A172 (cell line): ENCODE results near the gene NXF3. TPM values are rescaled to one million over a fixed set of nuclear protein-coding genes. Genes with fewer than 3 reads are reported as not detected.
"Not testable (repeated sequence)": the region's sequence is repeated elsewhere in the genome, so short reads cannot be mapped to it uniquely, and the experiment has no call there.

ENCODE experiments used
- DNase-seq: peaks from one replicate; pipeline ENCODE4 v3.0.0-alpha.2; 2015; ENCODE audit warnings: low spot score
- total RNA-seq: library from RNA; depleted of rRNA; stranded (reverse); fragments of >200 nt; shearing (Covaris generic); gene quantifications from 2 replicates; pipeline ENCODE4 v1.2.3, GENCODE V29; 2014; rRNA removed

The NXF3 gene, protein sequence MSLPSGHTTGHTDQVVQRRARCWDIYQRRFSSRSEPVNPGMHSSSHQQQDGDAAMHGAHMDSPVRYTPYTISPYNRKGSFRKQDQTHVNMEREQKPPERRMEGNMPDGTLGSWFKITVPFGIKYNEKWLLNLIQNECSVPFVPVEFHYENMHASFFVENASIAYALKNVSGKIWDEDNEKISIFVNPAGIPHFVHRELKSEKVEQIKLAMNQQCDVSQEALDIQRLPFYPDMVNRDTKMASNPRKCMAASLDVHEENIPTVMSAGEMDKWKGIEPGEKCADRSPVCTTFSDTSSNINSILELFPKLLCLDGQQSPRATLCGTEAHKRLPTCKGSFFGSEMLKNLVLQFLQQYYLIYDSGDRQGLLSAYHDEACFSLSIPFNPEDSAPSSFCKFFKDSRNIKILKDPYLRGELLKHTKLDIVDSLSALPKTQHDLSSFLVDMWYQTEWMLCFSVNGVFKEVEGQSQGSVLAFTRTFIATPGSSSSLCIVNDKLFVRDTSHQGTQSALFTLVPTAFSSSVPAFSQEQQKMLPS
- 0.38 and 1.6 TPM in 2 replicates for total RNA-seq

DNA sequence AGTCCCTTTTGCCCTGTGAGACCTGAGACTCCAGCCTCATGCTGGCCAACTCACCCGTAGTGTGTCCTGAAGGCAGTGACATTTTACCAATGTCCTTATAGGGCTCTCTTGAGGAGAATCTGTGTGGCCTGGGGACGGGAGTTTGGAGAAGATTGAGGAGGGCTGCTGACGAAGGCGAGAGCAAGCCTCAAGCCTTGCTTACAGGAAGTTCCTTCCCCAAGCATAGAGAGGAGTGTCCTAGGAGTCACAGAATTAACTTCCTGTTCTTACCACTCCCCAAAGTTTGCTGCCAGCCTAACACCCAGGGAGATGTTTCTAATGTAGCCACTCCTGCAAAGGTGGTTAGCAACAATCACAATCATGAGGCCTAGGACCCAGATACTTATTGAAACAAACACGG, at the start of gene NXF3:
Gene NXF3, minus strand, starts transcription at position 202 of the 400 bp plus-strand sequence. Its CDS starts 120 bp downstream, at position 82.
- no peak for DNase-seq

DNA sequence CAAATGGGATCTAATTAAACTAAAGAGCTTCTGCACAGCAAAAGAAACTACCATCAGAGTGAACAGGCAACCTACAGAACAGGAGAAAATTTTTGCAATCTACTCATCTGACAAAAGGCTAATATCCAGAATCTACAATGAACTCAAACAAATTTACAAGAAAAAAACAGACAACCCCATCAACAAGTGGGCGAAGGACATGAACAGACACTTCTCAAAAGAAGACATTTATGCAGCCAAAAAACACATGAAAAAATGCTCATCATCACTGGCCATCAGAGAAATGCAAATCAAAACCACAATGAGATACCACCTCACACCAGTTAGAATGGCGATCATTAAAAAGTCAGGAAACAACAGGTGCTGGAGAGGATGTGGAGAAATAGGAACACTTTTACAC, 43.6 kb upstream of the NXF3 start:
- DNase-seq = not testable (repeated sequence)

DNA sequence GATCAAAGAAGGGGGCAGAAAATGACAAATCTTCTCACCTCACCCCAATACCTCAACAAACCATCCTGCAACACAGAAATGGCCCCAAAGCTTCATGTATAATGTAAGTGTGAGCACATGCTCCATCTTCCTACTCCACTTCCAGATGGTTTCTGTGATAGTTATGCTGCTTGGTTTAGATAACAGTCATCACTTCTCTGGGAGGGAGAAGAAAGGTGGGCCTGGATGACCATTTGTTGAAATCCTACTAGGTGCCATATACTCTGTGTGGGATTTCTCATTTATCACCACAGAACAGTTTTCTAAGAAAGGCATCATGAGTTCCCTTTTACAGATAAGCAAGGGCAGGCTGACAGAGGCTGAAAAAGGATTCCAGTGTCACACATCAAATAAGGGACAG, 31.3 kb upstream of the NXF3 start:
- DNase-seq = no peak

DNA sequence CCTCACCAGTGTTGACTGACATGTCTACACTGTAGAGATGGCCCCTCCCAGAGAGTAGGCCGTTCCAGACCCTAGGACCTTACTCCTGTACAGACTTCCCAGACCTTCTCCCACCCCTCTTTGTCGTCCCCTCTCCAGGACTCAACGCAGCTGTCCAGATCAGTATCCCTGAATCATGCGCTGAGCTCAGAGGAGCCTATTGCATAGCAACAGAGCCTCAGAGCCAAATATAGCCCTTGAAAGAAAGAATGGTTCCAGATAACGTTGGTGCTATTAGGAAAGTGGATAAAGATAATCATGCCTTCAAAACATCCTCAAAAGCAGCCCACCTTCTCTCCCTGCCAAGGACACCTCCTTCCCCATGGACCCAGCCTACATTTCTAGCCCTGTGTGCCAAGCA, 27.8 kb upstream of the NXF3 start:
- DNase-seq = no peak

DNA sequence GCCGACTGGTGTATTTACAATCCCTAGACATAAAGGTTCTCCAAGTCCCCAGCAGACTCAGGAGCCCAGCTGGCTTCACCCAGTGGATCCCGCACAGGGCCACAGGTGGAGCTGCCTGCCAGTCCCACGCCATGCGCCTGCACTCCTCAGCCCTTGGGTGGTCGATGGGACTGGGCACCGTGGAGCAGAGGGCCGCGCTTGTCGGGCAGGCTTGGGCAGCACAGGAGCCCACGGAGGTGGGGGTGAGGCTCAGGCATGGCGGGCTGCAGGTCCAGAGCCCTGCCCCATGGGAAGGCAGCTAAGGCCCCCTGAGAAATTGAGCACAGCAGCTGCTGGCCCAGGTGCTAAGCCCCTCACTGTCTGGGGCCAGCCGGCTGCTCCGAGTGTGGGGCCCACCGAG, 24.0 kb upstream of the NXF3 start:
- not testable (repeated sequence) for DNase-seq

DNA sequence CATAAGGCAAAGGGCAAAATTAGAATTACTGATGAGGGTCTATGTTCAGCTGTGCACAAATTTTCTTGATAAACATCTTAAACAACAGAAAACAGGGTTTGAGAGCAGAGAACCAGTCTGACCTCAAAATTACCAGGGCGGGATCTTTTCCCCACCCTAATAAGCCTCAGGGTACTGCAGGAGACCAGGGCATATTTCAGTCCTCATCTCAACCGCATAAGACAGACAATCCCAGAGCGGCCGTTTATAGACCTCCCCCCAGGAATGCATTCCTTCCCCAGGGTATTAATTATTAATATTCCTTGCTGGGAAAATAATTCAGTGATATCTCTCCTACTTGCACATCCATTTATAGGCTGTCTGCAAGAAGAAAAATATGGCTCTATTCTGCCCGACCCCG, 16.6 kb upstream of the NXF3 start:
- not testable (repeated sequence) for DNase-seq

DNA sequence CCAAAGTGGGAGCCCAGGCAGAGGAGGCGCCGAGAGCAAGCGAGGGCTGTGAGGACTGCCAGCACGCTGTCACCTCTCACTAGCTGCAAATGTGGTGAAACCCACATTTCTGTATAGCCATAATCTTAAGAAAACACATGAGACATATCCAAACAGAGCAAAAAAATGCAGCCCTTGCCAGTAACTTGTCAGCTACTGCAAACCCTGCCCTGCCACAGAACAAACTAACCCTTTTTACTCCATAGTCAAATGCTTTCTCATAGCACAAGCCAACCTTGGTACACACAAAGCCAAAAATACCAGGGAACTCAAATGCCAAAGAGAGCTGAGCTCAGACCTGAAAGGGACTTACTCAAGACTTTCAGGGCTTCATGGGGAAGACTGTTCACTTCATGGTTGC, 14.9 kb upstream of the NXF3 start:
- no peak for DNase-seq

DNA sequence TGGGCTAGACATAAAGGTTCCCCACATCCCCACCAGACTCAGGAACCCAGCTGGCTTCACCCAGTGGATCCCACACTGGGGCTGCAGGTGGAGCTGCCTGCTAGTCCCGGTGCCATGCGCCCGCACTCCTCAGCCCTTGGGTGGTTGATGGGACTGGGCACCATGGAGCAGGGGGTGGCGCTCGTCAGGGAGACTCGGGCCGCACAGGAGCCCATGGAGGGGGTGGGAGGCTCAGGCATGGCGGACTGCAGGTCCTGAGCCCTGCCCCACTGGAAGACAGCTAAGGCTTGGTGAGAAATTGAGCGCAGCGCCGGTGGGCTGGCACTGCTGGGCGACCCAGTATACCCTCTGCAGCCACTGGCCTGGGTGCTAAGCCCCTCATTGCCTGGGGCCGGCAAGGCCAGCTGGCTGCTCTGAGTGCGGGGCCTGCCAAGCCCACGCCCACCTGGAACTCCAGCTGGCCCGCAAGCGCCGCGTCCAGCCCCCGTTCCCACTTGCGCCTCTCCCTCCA, 14.3 kb upstream of the NXF3 start:
- DNase-seq = not testable (repeated sequence)

DNA sequence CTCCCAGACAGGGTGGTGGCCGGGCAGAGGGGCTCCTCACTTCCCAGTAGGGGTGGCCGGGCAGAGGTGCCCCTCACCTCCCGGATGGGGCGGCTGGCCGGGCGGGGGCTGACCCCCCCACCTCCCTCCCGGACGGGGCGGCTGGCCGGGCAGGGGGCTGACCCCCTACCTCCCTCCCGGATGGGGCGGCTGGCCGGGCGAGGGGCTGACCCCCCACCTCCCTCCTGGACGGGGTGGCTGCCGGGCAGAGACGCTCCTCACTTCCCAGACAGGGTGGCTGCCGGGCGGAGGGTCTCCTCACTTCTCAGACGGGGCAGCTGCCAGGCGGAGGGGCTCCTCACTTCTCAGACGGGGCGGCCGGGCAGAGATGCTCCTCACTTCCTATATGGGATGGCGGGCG, 11.4 kb upstream of the NXF3 start:
- DNase-seq = not testable (repeated sequence)

DNA sequence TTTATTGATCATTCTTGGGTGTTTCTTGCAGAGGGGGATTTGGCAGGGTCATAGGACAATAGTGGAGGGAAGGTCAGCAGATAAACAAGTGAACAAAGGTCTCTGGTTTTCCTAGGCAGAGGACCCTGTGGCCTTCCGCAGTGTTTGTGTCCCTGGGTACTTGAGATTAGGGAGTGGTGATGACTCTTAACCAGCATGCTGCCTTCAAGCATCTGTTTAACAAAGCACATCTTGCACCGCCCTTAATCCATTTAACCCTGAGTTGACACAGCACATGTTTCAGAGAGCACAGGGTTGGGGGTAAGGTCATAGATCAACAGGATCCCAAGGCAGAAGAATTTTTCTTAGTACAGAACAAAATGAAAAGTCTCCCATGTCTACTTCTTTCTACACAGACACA, 10.9 kb upstream of the NXF3 start:
- not testable (repeated sequence) for DNase-seq

DNA sequence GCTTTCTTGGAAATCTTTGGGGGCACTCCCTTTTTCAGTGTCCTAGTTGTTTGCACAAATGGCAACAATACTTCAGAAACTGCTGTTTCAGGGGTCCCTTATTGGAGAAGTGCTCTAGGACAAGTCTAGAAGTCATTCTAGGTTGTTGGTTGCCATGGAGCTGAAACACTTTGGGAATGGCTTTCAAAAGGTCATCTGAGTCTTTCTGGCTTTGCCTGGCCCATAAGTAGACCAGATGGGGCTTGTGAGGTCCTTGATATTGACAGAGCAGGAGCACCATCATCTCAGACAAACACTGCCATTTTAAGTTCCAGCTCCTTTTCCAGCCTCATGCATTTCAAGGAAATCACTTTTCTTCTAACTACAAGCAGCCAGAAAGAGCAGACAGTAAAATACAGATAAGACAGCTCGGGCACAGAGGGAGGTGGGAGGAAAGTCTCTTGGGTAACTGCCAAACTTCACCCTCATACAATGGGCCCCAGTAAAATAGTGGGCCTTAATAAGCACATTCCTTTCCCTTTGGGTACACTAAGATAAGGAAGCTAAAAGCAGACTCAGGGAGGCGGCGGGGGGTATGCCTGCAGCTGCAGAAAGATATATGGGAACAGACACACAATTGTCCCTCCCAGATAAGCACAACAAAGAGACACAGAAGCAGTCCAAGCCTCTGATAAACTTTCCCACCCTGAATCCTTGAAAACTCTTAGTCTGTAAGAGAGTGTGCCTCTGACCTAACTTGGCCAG, 8.5 kb upstream of the NXF3 start:
- peak; percentile 49 for DNase-seq

DNA sequence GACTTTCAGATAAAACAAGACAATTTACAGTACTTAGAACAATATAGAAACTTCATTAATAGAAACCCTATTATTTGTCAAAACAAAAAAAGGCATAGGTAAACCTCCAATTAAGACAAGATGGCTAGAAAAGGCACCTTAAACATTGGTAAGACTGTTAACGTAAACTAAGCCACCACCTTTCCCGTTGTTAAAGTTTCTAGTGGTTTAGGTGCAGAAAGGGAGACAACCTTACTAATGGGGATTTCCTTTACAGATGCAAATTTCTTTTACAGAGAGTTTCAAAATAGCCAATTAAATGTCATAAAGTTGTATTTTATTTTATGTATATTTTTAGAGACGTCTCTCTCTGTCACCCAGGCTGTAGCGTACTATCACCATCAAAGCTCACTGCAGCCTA, 7.5 kb upstream of the NXF3 start:
- DNase-seq = no peak

DNA sequence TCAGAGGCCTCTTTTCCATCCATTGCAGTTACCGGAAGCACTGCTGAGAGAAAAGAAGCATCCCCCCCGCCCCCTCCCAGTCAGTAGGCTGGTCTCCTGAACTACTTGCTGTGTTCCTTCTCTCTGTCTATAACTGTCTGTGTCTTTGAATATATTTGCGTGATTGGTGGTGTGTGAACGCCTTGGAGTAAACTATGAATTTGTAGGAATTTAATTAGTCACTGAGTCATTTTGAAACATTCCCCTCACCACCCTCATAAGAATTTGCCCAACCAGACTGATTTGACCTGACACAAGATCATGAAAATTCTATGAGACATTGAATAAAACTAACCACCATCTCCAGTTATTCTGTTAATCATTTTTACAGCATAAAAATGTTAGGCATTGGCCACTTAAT, 6.7 kb upstream of the NXF3 start:
- DNase-seq = peak; percentile 4

DNA sequence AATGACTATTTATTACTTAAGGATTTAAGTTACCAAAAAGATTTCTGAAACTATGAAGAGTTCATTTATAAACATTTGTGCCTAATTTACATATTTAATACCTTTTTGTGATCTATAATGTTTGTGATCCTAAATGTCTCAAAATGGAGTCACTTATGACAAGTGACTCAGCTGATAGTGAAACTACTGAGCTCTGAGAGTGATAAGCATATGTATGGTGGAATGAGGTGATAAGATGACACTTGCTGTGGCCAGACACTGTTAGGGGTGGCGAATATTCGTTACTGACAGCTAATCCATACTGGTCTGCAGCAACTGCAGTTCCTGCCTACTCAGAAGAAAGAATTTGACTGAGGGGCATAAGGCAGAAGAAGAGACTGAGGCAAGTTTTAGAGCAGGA, 5.5 kb upstream of the NXF3 start:
- no peak for DNase-seq

DNA sequence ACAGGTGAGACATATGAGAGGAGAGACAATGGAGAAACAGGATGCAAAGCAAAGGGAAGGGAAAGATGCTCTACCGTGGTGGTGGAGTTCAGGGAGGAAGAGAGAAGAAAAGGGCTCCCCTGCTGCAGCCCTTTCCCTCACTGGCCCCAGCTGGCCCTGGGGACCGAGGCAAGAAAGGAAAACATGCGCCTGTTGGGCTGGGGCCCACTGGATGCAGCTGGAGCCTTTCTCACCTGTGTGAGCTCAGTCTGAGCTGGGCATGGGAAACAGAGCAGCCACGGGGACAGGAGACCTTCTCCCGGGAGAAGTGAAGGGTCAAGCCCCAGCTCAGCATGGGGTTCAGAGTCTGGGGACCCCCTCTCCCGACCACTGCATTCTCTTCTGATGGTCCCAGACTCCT, 11.9 kb downstream of the NXF3 start:
- DNase-seq = no peak

DNA sequence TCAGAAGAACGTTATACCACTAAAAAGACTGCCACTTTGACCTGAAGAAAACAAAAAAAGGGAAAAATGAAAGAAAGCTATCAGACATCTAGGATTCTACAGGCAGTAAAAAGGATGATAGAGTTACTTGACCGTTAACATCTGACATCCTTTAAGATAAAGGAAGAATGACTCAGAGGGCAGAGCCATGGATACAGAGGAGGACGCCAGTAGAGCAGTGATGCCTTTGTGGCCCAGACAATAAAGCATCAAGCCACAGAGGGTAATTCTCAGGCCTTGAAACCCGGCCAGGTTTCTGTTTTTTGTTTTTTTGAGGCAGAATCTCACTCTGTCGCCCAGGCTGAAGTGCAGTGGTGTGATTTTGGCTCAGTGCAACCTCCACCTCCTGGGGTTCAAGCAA, 19.5 kb downstream of the NXF3 start:
- DNase-seq = peak; percentile 42

DNA sequence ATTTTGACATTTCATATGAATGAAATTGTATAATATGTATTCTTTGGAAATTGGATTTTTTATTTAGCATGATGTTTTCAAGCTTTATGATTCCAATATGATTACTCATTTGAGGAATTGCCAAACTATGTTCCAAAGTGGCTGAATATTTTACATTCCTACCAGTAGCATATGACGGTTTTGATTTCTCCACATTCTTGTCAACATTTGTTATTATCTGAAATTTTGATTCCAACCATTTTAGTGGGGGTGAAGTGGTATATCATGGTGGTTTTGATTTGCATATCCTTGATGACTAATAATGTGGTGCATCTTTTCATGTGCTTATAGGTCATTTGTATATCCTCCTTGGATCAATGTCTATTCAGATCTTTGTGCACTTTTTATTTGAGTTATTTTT, 26.3 kb downstream of the NXF3 start:
- peak; percentile 1 for DNase-seq

DNA sequence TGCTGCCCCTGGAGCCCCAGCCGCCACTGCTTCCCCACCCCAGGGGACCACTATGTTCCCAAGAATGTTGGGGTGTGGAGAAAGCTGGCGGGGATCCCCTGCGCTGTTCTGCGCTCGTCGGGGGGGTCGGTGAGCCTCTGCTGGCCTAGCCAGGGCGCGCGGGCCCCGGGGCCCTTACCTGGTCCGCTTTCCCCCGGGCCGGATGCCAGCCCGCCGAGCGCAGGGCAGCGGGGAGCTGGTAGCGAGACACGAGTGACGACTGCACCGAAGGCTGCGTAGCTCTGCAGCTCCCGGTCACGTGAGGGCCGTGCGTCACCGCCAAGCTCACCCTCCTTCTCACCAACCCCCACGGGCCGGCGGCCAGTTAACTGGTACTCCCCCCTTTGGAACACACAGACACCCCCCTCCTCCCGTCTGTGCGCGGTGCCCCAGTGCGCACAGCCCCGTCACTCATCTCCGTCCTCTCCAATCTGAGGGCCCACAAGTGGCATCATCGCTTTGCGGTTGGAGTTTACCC, 29.0 kb downstream of the NXF3 start, which contains the start of gene BEX1:
Gene BEX1, minus strand, starts transcription at position 254 of the 517 bp plus-strand sequence. CDS start 897 bp downstream, outside the sequence.
- DNase-seq = peak; percentile 32

DNA sequence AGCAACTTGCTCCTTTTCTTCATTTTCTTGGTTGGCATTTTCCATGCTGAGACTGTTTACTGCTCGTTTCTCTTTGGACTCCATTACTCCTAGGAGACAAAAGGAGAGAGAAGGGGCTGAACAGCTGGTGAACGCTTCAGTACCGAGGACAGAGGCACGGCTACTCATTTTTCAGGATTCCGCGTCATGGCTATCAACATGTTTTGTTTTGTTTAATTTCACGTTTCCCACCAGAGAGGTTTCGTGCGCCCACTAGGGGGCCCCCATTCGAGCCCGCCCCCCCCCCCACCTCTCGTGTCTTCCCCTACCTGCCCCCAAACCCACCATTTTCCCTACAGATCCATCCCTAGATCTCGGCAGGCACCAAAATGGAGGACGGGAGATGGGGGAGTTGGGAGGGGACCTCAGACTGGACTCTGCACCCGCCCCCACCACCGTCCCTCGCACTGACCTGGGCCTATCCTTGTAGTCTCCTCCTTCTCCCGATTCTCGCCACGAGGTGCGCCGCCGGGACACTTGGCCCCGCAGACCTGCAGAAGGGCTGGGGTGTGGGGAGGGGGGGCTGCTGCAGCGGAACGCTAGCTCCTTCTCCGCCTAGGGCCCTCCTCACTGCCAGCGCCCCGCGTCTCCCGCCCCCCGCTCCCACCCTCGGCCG, 29.6 kb downstream of the NXF3 start:
- peak; percentile 14 for DNase-seq

DNA sequence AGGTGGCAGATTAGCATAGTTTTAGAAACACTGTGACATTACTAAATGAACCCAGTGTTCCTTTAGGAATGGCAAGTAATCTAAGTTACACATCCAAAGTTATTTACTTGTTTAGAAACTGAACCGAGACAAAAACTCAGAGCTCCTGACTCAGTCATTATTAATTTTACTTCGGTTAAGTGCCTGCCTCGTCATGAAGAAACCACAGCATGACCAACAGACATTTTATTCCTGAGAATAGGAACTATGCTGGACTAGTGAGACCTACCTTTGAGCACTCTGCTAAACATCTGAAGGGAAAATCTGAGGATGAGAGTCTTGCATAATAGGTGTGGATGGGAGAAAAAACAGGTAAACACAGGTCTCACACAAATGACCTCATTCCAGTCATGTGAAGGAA, 31.5 kb downstream of the NXF3 start:
- DNase-seq = no peak

DNA sequence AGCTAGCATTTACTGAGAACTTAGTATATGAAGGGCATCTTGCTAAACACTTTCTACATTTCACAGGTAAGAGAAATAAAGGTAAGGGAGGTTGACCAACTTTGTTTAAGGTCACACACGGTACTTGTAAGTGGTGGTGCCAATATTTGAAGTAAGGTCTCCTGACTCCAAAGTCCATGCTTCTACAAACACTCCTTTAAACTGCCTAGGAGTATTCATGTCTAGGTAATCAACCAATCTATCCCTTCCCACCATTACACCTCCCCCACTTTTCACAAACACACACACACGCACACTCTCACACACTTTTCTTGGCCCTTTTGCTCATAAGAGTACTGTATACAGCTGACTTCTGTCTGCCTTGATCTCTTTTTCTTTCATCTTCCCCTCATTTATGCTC, 36.0 kb downstream of the NXF3 start:
- DNase-seq = no peak

DNA sequence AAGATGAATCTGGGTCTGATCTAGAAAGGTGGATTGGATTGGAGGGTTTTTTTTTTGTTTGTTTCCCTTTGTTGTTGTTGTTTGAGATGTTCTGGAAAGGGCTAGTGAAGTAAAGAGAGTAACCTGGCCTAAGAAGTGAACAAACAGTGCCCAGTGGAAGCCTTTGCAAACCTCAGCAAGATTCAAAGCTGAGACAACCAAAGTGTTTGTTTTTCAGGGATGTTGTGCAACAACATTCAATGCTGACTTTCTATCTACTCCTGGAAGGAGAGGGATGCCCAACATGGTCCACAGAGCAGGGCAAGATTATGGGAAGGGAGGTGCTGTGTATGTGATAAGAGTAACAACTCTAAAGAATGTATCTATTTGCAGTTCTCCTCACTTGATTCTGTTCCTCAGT, 40.3 kb downstream of the NXF3 start:
- DNase-seq = no peak
